Measurements from ENCODE around the gene C1orf115.
"Not testable (repeated sequence)": the region's sequence is repeated elsewhere in the genome, so short reads cannot be mapped to it uniquely, and the experiment has no call there.

Gene C1orf115

DNA sequence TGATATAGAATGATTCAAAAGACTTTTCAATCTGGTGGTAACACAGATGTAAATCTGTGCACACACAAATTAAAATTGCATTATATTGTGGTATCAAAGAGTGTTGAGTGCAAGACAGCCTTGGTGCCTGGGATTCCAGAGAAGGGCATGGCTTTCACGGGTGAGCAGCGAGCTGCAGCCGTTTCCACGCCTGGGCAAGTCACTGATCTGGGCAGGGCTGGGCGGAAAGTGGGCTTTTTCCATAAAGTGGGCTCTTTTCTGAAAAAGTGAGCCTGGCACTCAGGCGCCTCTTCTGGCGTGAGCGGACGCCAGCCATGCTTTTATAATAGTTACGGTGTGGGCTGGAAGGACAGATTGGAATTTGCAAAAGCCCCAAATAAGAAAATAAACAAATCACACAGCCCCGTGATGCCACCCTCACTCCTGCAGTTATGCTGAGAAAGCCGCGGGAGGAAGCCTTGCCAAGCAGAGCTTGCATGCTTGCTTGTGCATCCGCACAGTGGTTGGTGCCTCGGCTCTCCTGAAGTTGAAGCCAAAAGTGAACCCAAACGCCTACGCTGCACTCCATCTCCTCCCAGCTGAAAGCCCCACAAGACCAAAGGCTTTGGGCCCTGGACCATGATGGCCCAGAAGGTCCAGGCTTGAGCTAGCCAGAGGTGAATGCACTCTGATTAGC, 7.1 kb upstream of the C1orf115 start:
- TF ChIP-seq, protein P1, sequence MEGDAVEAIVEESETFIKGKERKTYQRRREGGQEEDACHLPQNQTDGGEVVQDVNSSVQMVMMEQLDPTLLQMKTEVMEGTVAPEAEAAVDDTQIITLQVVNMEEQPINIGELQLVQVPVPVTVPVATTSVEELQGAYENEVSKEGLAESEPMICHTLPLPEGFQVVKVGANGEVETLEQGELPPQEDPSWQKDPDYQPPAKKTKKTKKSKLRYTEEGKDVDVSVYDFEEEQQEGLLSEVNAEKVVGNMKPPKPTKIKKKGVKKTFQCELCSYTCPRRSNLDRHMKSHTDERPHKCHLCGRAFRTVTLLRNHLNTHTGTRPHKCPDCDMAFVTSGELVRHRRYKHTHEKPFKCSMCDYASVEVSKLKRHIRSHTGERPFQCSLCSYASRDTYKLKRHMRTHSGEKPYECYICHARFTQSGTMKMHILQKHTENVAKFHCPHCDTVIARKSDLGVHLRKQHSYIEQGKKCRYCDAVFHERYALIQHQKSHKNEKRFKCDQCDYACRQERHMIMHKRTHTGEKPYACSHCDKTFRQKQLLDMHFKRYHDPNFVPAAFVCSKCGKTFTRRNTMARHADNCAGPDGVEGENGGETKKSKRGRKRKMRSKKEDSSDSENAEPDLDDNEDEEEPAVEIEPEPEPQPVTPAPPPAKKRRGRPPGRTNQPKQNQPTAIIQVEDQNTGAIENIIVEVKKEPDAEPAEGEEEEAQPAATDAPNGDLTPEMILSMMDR (IDR thresholded peaks at IDR 0.05; ENCODE audit: low read depth, low read length), result no peak
- TF ChIP-seq EZH2phosphoT487 (IDR thresholded peaks at IDR 0.05; ENCODE audit: low read depth), result no peak
- Histone ChIP-seq H3K9me3 (ENCODE audit: insufficient read depth, low read length) (no peaks in the 10 kb centered on the region), H2AFZ (ENCODE audit: low read depth, low read length) (no peak overlapping the region), H3K4me3 (ENCODE audit: low read length) (no peak overlapping the region), H3K4me2 (ENCODE audit: low read length) (no peak overlapping the region), H3K79me2 (ENCODE audit: low read length) (no peaks in the 10 kb centered on the region), H3K27me3 (ENCODE audit: low read depth, low read length) (no peaks in the 10 kb centered on the region), H3K9ac (ENCODE audit: low read length) (no peak overlapping the region), H3K27ac (ENCODE audit: low read length) (no peak overlapping the region), H3K36me3 (replicated peaks; ENCODE audit: low read depth, low read length) (no peaks in the 10 kb centered on the region), H3K4me1 (ENCODE audit: low read length) (peaks cover 3% of the 10 kb centered on the region; the same call in 1 of the 2 replicates), H4K20me1 (ENCODE audit: insufficient read depth, low read length) (no peaks in the 10 kb centered on the region)

DNA sequence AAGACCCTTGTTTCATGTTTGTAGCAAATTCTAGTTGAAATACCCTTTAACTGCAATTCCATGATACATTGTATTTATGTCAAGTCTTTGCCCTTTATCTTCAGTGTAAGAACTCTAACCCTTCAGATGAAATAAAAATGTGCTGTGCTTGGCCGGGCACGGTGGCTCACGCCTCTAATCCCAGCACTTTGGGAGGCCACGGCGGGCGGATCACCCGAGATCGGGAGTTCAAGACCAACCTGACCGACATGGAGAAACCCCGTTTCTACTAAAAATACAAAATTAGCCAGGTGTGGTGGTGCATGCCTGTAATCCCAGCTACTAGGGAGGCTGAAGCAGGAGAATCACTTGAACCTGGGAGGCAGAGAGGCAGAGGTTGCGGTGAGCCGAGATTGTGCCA, 6.4 kb upstream of the C1orf115 start:
- not testable (repeated sequence) for H2AFZ ChIP-seq (ENCODE audit: low read depth, low read length); H3K4me2 ChIP-seq (ENCODE audit: low read length)

DNA sequence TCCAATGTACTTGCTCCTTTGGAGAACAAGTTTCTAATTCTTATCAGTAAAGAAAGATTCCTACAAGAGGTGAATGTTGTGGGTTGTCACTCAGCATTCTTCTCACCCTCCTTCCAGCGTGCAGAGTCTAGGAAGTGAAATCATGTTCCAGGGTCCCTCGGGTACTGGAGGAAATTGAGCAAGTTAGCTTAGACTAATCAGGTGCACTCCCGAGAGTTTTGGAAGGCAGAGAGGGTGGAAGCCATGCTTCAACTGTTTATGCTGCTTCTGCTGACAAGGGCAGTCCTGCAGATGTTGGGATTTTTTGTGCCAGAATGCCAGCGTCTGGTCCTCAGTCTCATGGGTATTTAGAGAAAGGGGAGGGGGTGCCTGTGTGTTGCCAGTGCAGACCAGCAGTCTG, 5.3 kb upstream of the C1orf115 start:
- no peak overlapping the region for H3K9ac ChIP-seq (ENCODE audit: low read length)
- H4K20me1 ChIP-seq (ENCODE audit: insufficient read depth, low read length), result no peaks in the 10 kb centered on the region
- H3K36me3 ChIP-seq (replicated peaks; ENCODE audit: low read depth, low read length), result no peaks in the 10 kb centered on the region
- H3K4me1 ChIP-seq (ENCODE audit: low read length), result peaks cover 3% of the 10 kb centered on the region; the same call in 1 of the 2 replicates
- H3K9me3 ChIP-seq (ENCODE audit: insufficient read depth, low read length), result no peaks in the 10 kb centered on the region
- H3K4me3 ChIP-seq (ENCODE audit: low read length), result no peak overlapping the region
- no peaks in the 10 kb centered on the region for H3K27me3 ChIP-seq (ENCODE audit: low read depth, low read length)
- H3K79me2 ChIP-seq (ENCODE audit: low read length), result no peaks in the 10 kb centered on the region
- no peak overlapping the region for H3K27ac ChIP-seq (ENCODE audit: low read length)
- no peak overlapping the region for H3K4me2 ChIP-seq (ENCODE audit: low read length)
- no peak for TF ChIP-seq EZH2phosphoT487 (IDR thresholded peaks at IDR 0.05; ENCODE audit: low read depth)
- peak overlapping the region; percentile 16; the same call in 1 of the 2 replicates for H2AFZ ChIP-seq (ENCODE audit: low read depth, low read length)

More for the DNA sequence above, 6.4 kb upstream of the C1orf115 start:
- H3K9ac ChIP-seq (ENCODE audit: low read length); H4K20me1 ChIP-seq (ENCODE audit: insufficient read depth, low read length); H3K4me3 ChIP-seq (ENCODE audit: low read length); H3K9me3 ChIP-seq (ENCODE audit: insufficient read depth, low read length); H3K27me3 ChIP-seq (ENCODE audit: low read depth, low read length); H3K36me3 ChIP-seq (replicated peaks; ENCODE audit: low read depth, low read length); H3K79me2 ChIP-seq (ENCODE audit: low read length); H3K4me1 ChIP-seq (ENCODE audit: low read length); H3K27ac ChIP-seq (ENCODE audit: low read length): not testable (repeated sequence)

DNA sequence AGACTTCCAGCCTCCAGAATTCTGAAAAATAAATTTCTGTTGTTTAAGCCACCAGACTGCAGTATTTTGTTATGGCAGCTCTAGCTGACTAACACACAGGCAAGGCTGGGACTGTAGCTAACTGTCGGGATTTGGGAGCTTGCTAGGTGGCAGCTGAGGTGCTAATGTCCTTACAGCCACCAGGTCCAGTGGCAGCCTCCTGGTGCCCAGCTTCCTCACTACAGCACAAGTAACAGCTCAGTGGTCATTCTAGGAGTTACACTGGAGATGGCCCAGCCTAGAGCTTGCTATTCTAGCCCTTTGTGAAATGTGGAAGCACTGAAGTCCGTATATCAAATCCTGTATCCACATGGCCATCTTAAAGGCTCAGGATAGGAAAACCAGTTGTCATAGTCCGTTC, 4.3 kb upstream of the C1orf115 start:
- no peak for TF ChIP-seq EZH2phosphoT487 (IDR thresholded peaks at IDR 0.05; ENCODE audit: low read depth)
- TF ChIP-seq, protein P1 (IDR thresholded peaks at IDR 0.05; ENCODE audit: low read depth, low read length), result no peak
- Histone ChIP-seq H3K27me3 (ENCODE audit: low read depth, low read length) (no peaks in the 10 kb centered on the region), H3K36me3 (replicated peaks; ENCODE audit: low read depth, low read length) (no peaks in the 10 kb centered on the region), H3K79me2 (ENCODE audit: low read length) (no peaks in the 10 kb centered on the region), H4K20me1 (ENCODE audit: insufficient read depth, low read length) (no peaks in the 10 kb centered on the region), H3K27ac (ENCODE audit: low read length) (no peak overlapping the region), H2AFZ (ENCODE audit: low read depth, low read length) (no peak overlapping the region), H3K9ac (ENCODE audit: low read length) (no peak overlapping the region), H3K4me1 (ENCODE audit: low read length) (no peaks in the 10 kb centered on the region), H3K4me3 (ENCODE audit: low read length) (no peak overlapping the region), H3K4me2 (ENCODE audit: low read length) (no peak overlapping the region), H3K9me3 (ENCODE audit: insufficient read depth, low read length) (no peaks in the 10 kb centered on the region)

DNA sequence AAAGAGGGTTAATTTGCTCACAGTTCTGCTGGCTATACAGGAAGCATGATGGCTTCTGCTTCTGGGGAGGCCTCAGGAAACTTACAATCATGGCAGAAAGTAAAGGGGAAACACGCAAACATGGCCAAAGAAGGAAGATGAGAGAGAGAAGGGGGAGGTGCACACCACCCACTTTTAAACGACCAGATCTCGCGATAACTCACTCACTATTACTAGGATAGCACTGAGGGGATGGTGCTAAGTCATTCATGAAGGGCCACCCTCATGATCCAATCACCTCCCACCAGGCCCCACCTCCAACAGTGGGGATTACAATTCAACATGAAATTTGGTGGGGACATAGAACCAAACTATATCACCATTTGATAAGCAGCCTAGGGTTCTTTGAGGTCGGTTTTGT, 2.4 kb upstream of the C1orf115 start:
- no peaks in the 10 kb centered on the region for H3K79me2 ChIP-seq (ENCODE audit: low read length)
- no peaks in the 10 kb centered on the region; the same call in 1 of the 2 replicates for H3K27me3 ChIP-seq (ENCODE audit: low read depth, low read length)
- no peaks in the 10 kb centered on the region for H3K9me3 ChIP-seq (ENCODE audit: insufficient read depth, low read length)
- H3K4me2 ChIP-seq (ENCODE audit: low read length), result no peak overlapping the region
- no peaks in the 10 kb centered on the region for H4K20me1 ChIP-seq (ENCODE audit: insufficient read depth, low read length)
- H3K9ac ChIP-seq (ENCODE audit: low read length), result no peak overlapping the region
- H3K27ac ChIP-seq (ENCODE audit: low read length), result no peak overlapping the region
- no peak for TF ChIP-seq EZH2phosphoT487 (IDR thresholded peaks at IDR 0.05; ENCODE audit: low read depth)
- TF ChIP-seq, protein P1 (IDR thresholded peaks at IDR 0.05; ENCODE audit: low read depth, low read length), result no peak
- H3K36me3 ChIP-seq (replicated peaks; ENCODE audit: low read depth, low read length), result no peaks in the 10 kb centered on the region
- H3K4me3 ChIP-seq (ENCODE audit: low read length), result no peak overlapping the region
- no peak overlapping the region for H2AFZ ChIP-seq (ENCODE audit: low read depth, low read length)
- H3K4me1 ChIP-seq (ENCODE audit: low read length), result no peaks in the 10 kb centered on the region
